ENCODE results near the gene FGF4. TPM values are rescaled to one million over a fixed set of nuclear protein-coding genes. Genes with fewer than 3 reads are reported as not detected.
A peak's percentile ranks its signal among the peaks of the same experiment; 100 is the strongest.

The FGF4 gene
- total RNA-seq, 1 experiment from 2014 or later, result 5.9 TPM

GRCh38 chr11:69778373-69778772 lies 3.2 kb upstream of the FGF4 start:
- POLR2A ChIA-PET, result interaction anchor here (0.6 kb wide), 1 partner anchor 30 kb away, joined by 7 read pairs; no protein-coding TSS in a partner anchor
- DNase-seq (ENCODE audit: low spot score) (no peak), ATAC-seq (no peak)
- peaks cover 33% of the 10 kb centered on the region for H3K27me3 Mint-ChIP-seq (ENCODE audit: low read depth)
- CTCF ChIA-PET, result interaction anchor here (1.2 kb wide), 1 partner anchor 9 kb away, joined by 3 read pairs; no protein-coding TSS in a partner anchor
- TF ChIP-seq AFF4 (CRISPR knock-in tag; IDR thresholded peaks at IDR 0.05; ENCODE audit: borderline replicate concordance) (no peak), TP53 (CRISPR knock-in tag; IDR thresholded peaks at IDR 0.05) (no peak), STAT6 (CRISPR knock-in tag; conservative IDR thresholded peaks at IDR 0.05; ENCODE audit: low read depth) (no peak), FOXP1 (CRISPR knock-in tag; IDR thresholded peaks at IDR 0.05; ENCODE audit: borderline replicate concordance) (no peak)
- H3K4me1 Mint-ChIP-seq, result peaks cover 15% of the 10 kb centered on the region
- H3K9me3 Mint-ChIP-seq, result no peaks in the 10 kb centered on the region
- H3K27ac Mint-ChIP-seq, result no peak overlapping the region
- H3K36me3 Mint-ChIP-seq, result no peaks in the 10 kb centered on the region
- no peak overlapping the region for H3K4me3 Mint-ChIP-seq

- CTCF ChIA-PET, result interaction anchor here (0.8 to 2.4 kb wide), 8 partner anchors 13 to 118 kb away, joined by 3 to 7 read pairs (median 4); no protein-coding TSS in a partner anchor
- POLR2A ChIA-PET, result interaction anchor here (1.0 kb wide), 1 partner anchor 9 kb away, joined by 3 read pairs; no protein-coding TSS in a partner anchor
- no peak overlapping the region for H3K4me3 Mint-ChIP-seq
- peaks cover 2% of the 10 kb centered on the region for H3K9me3 Mint-ChIP-seq
- H3K27me3 Mint-ChIP-seq (ENCODE audit: low read depth), result peaks cover 47% of the 10 kb centered on the region
- no peak overlapping the region for H3K27ac Mint-ChIP-seq
- TF ChIP-seq TCF7 (CRISPR knock-in tag; IDR thresholded peaks at IDR 0.05; ENCODE audit: low read depth) (no peak), HMGXB4 (CRISPR knock-in tag; IDR thresholded peaks at IDR 0.05) (0 out of 2 replicates have a peak, but pooled peaks have one; percentile 25), ZNF263 (CRISPR knock-in tag; IDR thresholded peaks at IDR 0.05; ENCODE audit: low read depth) (0 out of 2 replicates have a peak, but pooled peaks have one; percentile 17)
- peaks cover 45% of the 10 kb centered on the region for H3K4me1 Mint-ChIP-seq
- peak; percentile 34 for DNase-seq (ENCODE audit: low spot score)
- ATAC-seq, result peak; percentile 10
- peaks cover 2% of the 10 kb centered on the region; the same call in 1 of the 2 replicates for H3K36me3 Mint-ChIP-seq
These were observed 583 bp downstream of the FGF4 start for GRCh38 chr11:69774354-69775162.

GRCh38 chr11:69773626-69774353 lies 1.4 kb downstream of the FGF4 start:
- H3K27ac Mint-ChIP-seq, result no peak overlapping the region
- H3K4me3 Mint-ChIP-seq, result peak overlapping the region; percentile 49; the same call in 1 of the 2 replicates
- ChIA-PET POLR2A (interaction anchor here (1.0 kb wide), 1 partner anchor 9 kb away, joined by 3 read pairs; no protein-coding TSS in a partner anchor), CTCF (interaction anchor here (1.2 to 2.4 kb wide), 2 partner anchors 28 to 119 kb away, joined by 4 to 7 read pairs; no protein-coding TSS in a partner anchor)
- peaks cover 4% of the 10 kb centered on the region; the same call in 1 of the 2 replicates for H3K36me3 Mint-ChIP-seq
- H3K27me3 Mint-ChIP-seq (ENCODE audit: low read depth), result peaks cover 47% of the 10 kb centered on the region
- DNase-seq (ENCODE audit: low spot score), result peak; percentile 33
- peak; percentile 7 for ATAC-seq
- peaks cover 42% of the 10 kb centered on the region for H3K4me1 Mint-ChIP-seq
- H3K9me3 Mint-ChIP-seq, result peaks cover 5% of the 10 kb centered on the region
- TF ChIP-seq ELF4 (CRISPR knock-in tag; IDR thresholded peaks at IDR 0.05; ENCODE audit: low read depth) (no peak), USF2 (CRISPR knock-in tag; IDR thresholded peaks at IDR 0.05) (0 out of 2 replicates have a peak, but pooled peaks have one; percentile 11), ZNF317 (CRISPR knock-in tag; IDR thresholded peaks at IDR 0.05; ENCODE audit: borderline replicate concordance, low read depth) (no peak), JAZF1 (CRISPR knock-in tag; IDR thresholded peaks at IDR 0.05) (no peak), SOX15 (CRISPR knock-in tag; IDR thresholded peaks at IDR 0.05) (no peak), HMGXB4 (CRISPR knock-in tag; IDR thresholded peaks at IDR 0.05) (0 out of 2 replicates have a peak, but pooled peaks have one; percentile 28), IRF2 (CRISPR knock-in tag; IDR thresholded peaks at IDR 0.05; ENCODE audit: borderline replicate concordance, low read depth) (0 out of 2 replicates have a peak, but pooled peaks have one; percentile 32), ZBTB21 (CRISPR knock-in tag; IDR thresholded peaks at IDR 0.05; ENCODE audit: borderline replicate concordance) (peak; percentile 30; the same call in 1 of the 2 replicates)
